HEK293 (cell line): Measurements from ENCODE around the gene BPNT1.

Source experiments
- CTCF ChIA-PET: fragments of 350-600 bp; formaldehyde crosslinking; extraction: SDS; loops from one replicate; lab custom pipeline; 2021; ENCODE audit warnings: antibody characterized with exemption; lab: Yijun Ruan, JAX
- POLR2A ChIA-PET: fragments of 300-600 bp; formaldehyde crosslinking; extraction: SDS; loops from one replicate; lab custom pipeline; 2020; ENCODE audit warnings: antibody characterized with exemption, inconsistent platforms; lab: Yijun Ruan, JAX
- H3K27ac ChIP-seq: fragments of 200-500 bp; sonication (Bioruptor generic); 2 replicates; pipeline ENCODE4 v1.5.1; 2014; ENCODE audit warnings: low read depth, low read length, control low read depth, inconsistent platforms; ENCODE audit errors: extremely low read depth
- H3K36me3 ChIP-seq, 2 experiments: fragments of 200-500 bp in 1 of 2; sonication (Bioruptor generic) in 1 of 2; 1 replicate in 1 of 2; 2 replicates in 1 of 2; pipeline ENCODE4 v1.5.1; 2014 to 2017; ENCODE audit warnings: inconsistent platforms in 2 of 2, low read length in 2 of 2; ENCODE audit not compliant: control insufficient read depth in 2 of 2, insufficient read depth in 1 of 2
- H3K4me1 ChIP-seq: fragments of 200-500 bp; sonication (Bioruptor generic); 2 replicates; pipeline ENCODE4 v1.5.1; 2014; ENCODE audit warnings: mild to moderate bottlenecking, low read length, inconsistent platforms; ENCODE audit not compliant: control insufficient read depth, insufficient read depth
- H3K4me3 ChIP-seq: 2 replicates; pipeline ENCODE4 v1.5.1; 2011; ENCODE audit warnings: low read depth, mild to moderate bottlenecking, control low read depth, low read length, moderate library complexity
- H3K9me3 ChIP-seq: fragments of 200-500 bp; sonication (Bioruptor generic); 2 replicates; pipeline ENCODE4 v1.5.1; 2014; ENCODE audit warnings: low read depth, low read length, inconsistent platforms; ENCODE audit not compliant: control insufficient read depth, insufficient read depth
- FEZF1 ChIP-seq: fragments of 450-650 bp; formaldehyde crosslinking; IDR thresholded peaks from 2 replicates; pipeline ENCODE4 v1.5.1; 2016; ENCODE audit warnings: missing biosample characterization, missing genetic modification characterization
- HOXC10 ChIP-seq: sonication (generic); formaldehyde crosslinking; IDR thresholded peaks from 2 replicates; pipeline ENCODE4 v1.8.1; 2023; ENCODE audit warnings: mild to moderate bottlenecking, missing genetic modification reagents
- KLF16 ChIP-seq: fragments of 450-650 bp; formaldehyde crosslinking; IDR thresholded peaks from 2 replicates; pipeline ENCODE4 v1.5.1; 2017; ENCODE audit warnings: missing biosample characterization, missing genetic modification characterization
- KLF8 ChIP-seq: fragments of 450-650 bp; formaldehyde crosslinking; IDR thresholded peaks from 2 replicates; pipeline ENCODE4 v1.5.1; 2016; ENCODE audit warnings: missing biosample characterization, missing genetic modification characterization
- KLF9 ChIP-seq: fragments of 450-650 bp; formaldehyde crosslinking; IDR thresholded peaks from 2 replicates; pipeline ENCODE4 v1.5.1; 2016; ENCODE audit warnings: missing biosample characterization, missing genetic modification characterization, low read depth
- SCRT1 ChIP-seq: fragments of 450-650 bp; formaldehyde crosslinking; IDR thresholded peaks from 2 replicates; pipeline ENCODE4 v1.5.1; 2016; ENCODE audit warnings: missing biosample characterization, missing genetic modification characterization, borderline replicate concordance
- SP2 ChIP-seq: fragments of 450-650 bp; formaldehyde crosslinking; IDR thresholded peaks from 2 replicates; pipeline ENCODE4 v1.5.1; 2016; ENCODE audit warnings: missing biosample characterization, missing genetic modification characterization
- SP7 ChIP-seq: fragments of 450-650 bp; formaldehyde crosslinking; IDR thresholded peaks from 2 replicates; pipeline ENCODE4 v1.5.1; 2016; ENCODE audit warnings: missing biosample characterization, missing genetic modification characterization
- TRIM28 ChIP-seq: IDR thresholded peaks from 2 replicates; pipeline ENCODE4 v1.6.1; 2011; ENCODE audit warnings: low read length, control low read depth, borderline replicate concordance
- ZBTB8A ChIP-seq: fragments of 450-650 bp; formaldehyde crosslinking; IDR thresholded peaks from 2 replicates; pipeline ENCODE4 v1.5.1; 2016; ENCODE audit warnings: missing biosample characterization, missing genetic modification characterization
- ZEB2 ChIP-seq: fragments of 450-650 bp; formaldehyde crosslinking; IDR thresholded peaks from 2 replicates; pipeline ENCODE4 v1.5.1; 2016; ENCODE audit warnings: missing biosample characterization, missing genetic modification characterization
- ZFHX2 ChIP-seq: fragments of 450-650 bp; formaldehyde crosslinking; conservative IDR thresholded peaks from 2 replicates; pipeline ENCODE4 v1.5.1; 2016; ENCODE audit warnings: missing biosample characterization, missing genetic modification characterization
- ZFP69B ChIP-seq: fragments of 450-650 bp; formaldehyde crosslinking; IDR thresholded peaks from 2 replicates; pipeline ENCODE4 v1.5.1; 2016; ENCODE audit warnings: missing biosample characterization, missing genetic modification characterization
- ZNF248 ChIP-seq: fragments of 450-650 bp; formaldehyde crosslinking; IDR thresholded peaks from 2 replicates; pipeline ENCODE4 v1.5.1; 2017; ENCODE audit warnings: missing biosample characterization, missing genetic modification characterization
- ZNF341 ChIP-seq: fragments of 450-650 bp; formaldehyde crosslinking; IDR thresholded peaks from 2 replicates; pipeline ENCODE4; 2016; ENCODE audit warnings: low read depth, missing biosample characterization, missing genetic modification characterization
- ZNF366 ChIP-seq: fragments of 450-650 bp; formaldehyde crosslinking; conservative IDR thresholded peaks from 2 replicates; pipeline ENCODE4 v1.5.1; 2016; ENCODE audit warnings: missing biosample characterization, missing genetic modification characterization
- ZNF394 ChIP-seq: fragments of 450-650 bp; formaldehyde crosslinking; IDR thresholded peaks from 2 replicates; pipeline ENCODE4 v1.5.1; 2016; ENCODE audit warnings: missing biosample characterization, missing genetic modification characterization, mild to moderate bottlenecking, moderate library complexity, borderline replicate concordance
- ZNF514 ChIP-seq: fragments of 450-650 bp; formaldehyde crosslinking; IDR thresholded peaks from 2 replicates; pipeline ENCODE4 v1.5.1; 2016; ENCODE audit warnings: missing biosample characterization, missing genetic modification characterization
- ZNF561 ChIP-seq: fragments of 450-650 bp; IDR thresholded peaks from 2 replicates; pipeline ENCODE4 v1.5.1; 2018; ENCODE audit warnings: missing biosample characterization, missing genetic modification characterization, borderline replicate concordance
- ZNF610 ChIP-seq: fragments of 450-650 bp; formaldehyde crosslinking; IDR thresholded peaks from 2 replicates; pipeline ENCODE4 v1.5.1; 2016; ENCODE audit warnings: missing biosample characterization, missing genetic modification characterization, borderline replicate concordance
- ZNF624 ChIP-seq: fragments of 450-650 bp; formaldehyde crosslinking; IDR thresholded peaks from 2 replicates; pipeline ENCODE4 v1.5.1; 2017; ENCODE audit warnings: missing biosample characterization, missing genetic modification characterization
- ZNF707 ChIP-seq: fragments of 450-650 bp; formaldehyde crosslinking; IDR thresholded peaks from 2 replicates; pipeline ENCODE4 v1.5.1; 2016; ENCODE audit warnings: missing biosample characterization, missing genetic modification characterization
- ZNF792 ChIP-seq: fragments of 450-650 bp; formaldehyde crosslinking; IDR thresholded peaks from 2 replicates; pipeline ENCODE4 v1.5.1; 2016; ENCODE audit warnings: missing biosample characterization, missing genetic modification characterization
- ZXDB ChIP-seq: fragments of 450-650 bp; formaldehyde crosslinking; IDR thresholded peaks from 2 replicates; pipeline ENCODE4 v1.5.1; 2016; ENCODE audit warnings: missing biosample characterization, missing genetic modification characterization
- TF ChIP-seq, protein P1 (sequence below): fragments of 450-650 bp; formaldehyde crosslinking; IDR thresholded peaks from 2 replicates; pipeline ENCODE4 v1.5.1; 2017; ENCODE audit warnings: missing biosample characterization, missing genetic modification characterization
- TF ChIP-seq, protein P2 (sequence below): fragments of 450-650 bp; formaldehyde crosslinking; IDR thresholded peaks from 2 replicates; pipeline ENCODE4; 2016; ENCODE audit warnings: missing biosample characterization, missing genetic modification characterization
- TF ChIP-seq, protein P3 (sequence below): fragments of 450-650 bp; formaldehyde crosslinking; IDR thresholded peaks from 2 replicates; pipeline ENCODE4 v1.5.1; 2017; ENCODE audit warnings: missing biosample characterization, missing genetic modification characterization
- TF ChIP-seq, protein P4 (sequence below): fragments of 450-650 bp; formaldehyde crosslinking; conservative IDR thresholded peaks from 2 replicates; pipeline ENCODE4 v1.5.1; 2016; ENCODE audit warnings: low read depth, missing biosample characterization, missing genetic modification characterization

The BPNT1 gene, protein sequence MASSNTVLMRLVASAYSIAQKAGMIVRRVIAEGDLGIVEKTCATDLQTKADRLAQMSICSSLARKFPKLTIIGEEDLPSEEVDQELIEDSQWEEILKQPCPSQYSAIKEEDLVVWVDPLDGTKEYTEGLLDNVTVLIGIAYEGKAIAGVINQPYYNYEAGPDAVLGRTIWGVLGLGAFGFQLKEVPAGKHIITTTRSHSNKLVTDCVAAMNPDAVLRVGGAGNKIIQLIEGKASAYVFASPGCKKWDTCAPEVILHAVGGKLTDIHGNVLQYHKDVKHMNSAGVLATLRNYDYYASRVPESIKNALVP

DNA sequence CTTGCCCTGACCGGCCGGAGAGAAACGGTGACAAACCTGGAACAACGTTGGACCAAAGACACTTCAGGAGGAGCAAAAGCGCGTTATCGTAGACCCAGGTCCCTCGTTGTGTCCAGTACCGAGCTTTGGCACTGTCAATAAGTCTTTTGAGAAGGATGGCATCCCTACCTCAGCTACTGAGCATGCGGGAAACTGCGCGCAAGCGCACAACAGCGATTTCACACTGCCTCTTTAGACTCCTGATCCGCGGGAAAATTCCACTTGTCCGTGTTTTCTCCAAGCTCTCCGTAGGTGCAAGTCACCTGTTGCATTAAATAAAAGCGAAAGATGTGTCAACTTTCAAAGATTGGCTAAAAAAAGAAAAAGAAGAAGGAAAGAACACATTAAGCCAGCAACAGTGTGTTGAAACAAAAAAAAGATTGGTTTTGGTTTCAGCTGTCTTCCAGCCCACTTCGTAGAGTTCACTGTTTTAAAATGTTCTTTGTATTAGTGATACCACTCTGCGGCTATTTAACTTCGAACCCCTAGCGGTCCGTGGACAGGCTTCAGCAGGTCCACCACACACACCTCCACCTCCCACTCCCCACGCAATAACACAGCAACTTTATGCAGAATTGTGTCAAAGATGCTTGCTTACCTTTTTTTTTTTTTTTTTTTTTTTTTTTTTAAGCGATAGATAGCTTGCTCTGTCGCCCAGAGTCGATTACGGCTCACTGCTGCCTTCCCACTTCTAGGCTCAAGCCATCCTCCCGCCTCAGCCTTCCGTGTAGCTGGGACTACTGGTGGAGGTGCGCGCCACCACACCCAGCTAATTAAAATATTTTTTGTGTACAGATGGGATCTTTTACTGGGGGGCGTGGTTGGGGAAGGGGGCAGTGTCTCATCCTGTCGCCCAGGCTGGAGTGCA is at the start of gene BPNT1:
TSS of gene BPNT1 (minus strand) at position 139 of the 907 bp plus-strand sequence. CDS start 9,942 bp downstream, outside the sequence.
- POLR2A ChIA-PET, result interaction anchor here (0.6 to 1.0 kb wide), 5 partner anchors 10 to 1742 kb away, joined by 3 to 5 read pairs (median 3); no protein-coding TSS in a partner anchor
- Histone ChIP-seq H3K27ac (0 out of 2 replicates have a peak within 1 kb of the TSS, but pooled peaks have one; percentile 9), H3K4me1 (no peaks in the 10 kb centered on the region), H3K9me3 (no peaks in the 10 kb centered on the region), H3K36me3 (peaks cover 0 to 5% of the 10 kb centered on the region in 2 experiments; a peak in 2 of 3 replicates), H3K4me3 (peak within 1 kb of the TSS; percentile 65)
- CTCF ChIA-PET, result interaction anchor here (0.6 to 0.7 kb wide), 4 partner anchors 24 to 1320 kb away, joined by 3 read pairs; no protein-coding TSS in a partner anchor
- TF ChIP-seq TRIM28 (peak; percentile 39; the same call in 1 of the 2 replicates), SP2 (tag by site-specific recombination) (peak; percentile 46), ZXDB (tag by site-specific recombination) (peak; percentile 63), ZNF561 (tag by site-specific recombination) (peak; percentile 82; the same call in 1 of the 2 replicates), KLF9 (tag by site-specific recombination) (no peak), ZNF394 (tag by site-specific recombination) (no peak), FEZF1 (tag by site-specific recombination) (no peak), ZNF610 (tag by site-specific recombination) (no peak), SP7 (tag by site-specific recombination) (peak; percentile 69), ZNF341 (no peak; the same call in 1 of the 2 replicates), ZFP69B (tag by site-specific recombination) (0 out of 2 replicates have a peak, but pooled peaks have one; percentile 11), ZNF792 (no peak), ZNF248 (tag by site-specific recombination) (no peak), HOXC10 (CRISPR knock-in tag) (no peak), ZBTB8A (tag by site-specific recombination) (peak; percentile 63), ZNF366 (tag by site-specific recombination) (peak; percentile 67), ZFHX2 (tag by site-specific recombination) (no peak; the same call in 1 of the 2 replicates), SCRT1 (tag by site-specific recombination) (peak; percentile 100), ZNF707 (tag by site-specific recombination) (no peak), ZNF624 (tag by site-specific recombination) (no peak), ZEB2 (tag by site-specific recombination) (peak; percentile 99), KLF16 (tag by site-specific recombination) (peak; percentile 93), KLF8 (tag by site-specific recombination) (peak; percentile 78), ZNF514 (no peak)
- TF ChIP-seq, protein P1, sequence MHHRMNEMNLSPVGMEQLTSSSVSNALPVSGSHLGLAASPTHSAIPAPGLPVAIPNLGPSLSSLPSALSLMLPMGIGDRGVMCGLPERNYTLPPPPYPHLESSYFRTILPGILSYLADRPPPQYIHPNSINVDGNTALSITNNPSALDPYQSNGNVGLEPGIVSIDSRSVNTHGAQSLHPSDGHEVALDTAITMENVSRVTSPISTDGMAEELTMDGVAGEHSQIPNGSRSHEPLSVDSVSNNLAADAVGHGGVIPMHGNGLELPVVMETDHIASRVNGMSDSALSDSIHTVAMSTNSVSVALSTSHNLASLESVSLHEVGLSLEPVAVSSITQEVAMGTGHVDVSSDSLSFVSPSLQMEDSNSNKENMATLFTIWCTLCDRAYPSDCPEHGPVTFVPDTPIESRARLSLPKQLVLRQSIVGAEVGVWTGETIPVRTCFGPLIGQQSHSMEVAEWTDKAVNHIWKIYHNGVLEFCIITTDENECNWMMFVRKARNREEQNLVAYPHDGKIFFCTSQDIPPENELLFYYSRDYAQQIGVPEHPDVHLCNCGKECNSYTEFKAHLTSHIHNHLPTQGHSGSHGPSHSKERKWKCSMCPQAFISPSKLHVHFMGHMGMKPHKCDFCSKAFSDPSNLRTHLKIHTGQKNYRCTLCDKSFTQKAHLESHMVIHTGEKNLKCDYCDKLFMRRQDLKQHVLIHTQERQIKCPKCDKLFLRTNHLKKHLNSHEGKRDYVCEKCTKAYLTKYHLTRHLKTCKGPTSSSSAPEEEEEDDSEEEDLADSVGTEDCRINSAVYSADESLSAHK, result no peak
- TF ChIP-seq, protein P2, sequence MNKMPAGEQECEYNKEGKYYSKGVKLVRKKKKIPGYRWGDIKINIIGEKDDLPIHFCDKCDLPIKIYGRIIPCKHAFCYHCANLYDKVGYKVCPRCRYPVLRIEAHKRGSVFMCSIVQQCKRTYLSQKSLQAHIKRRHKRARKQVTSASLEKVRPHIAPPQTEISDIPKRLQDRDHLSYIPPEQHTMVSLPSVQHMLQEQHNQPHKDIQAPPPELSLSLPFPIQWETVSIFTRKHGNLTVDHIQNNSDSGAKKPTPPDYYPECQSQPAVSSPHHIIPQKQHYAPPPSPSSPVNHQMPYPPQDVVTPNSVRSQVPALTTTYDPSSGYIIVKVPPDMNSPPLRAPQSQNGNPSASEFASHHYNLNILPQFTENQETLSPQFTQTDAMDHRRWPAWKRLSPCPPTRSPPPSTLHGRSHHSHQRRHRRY (tag by site-specific recombination), result no peak
- TF ChIP-seq, protein P3, sequence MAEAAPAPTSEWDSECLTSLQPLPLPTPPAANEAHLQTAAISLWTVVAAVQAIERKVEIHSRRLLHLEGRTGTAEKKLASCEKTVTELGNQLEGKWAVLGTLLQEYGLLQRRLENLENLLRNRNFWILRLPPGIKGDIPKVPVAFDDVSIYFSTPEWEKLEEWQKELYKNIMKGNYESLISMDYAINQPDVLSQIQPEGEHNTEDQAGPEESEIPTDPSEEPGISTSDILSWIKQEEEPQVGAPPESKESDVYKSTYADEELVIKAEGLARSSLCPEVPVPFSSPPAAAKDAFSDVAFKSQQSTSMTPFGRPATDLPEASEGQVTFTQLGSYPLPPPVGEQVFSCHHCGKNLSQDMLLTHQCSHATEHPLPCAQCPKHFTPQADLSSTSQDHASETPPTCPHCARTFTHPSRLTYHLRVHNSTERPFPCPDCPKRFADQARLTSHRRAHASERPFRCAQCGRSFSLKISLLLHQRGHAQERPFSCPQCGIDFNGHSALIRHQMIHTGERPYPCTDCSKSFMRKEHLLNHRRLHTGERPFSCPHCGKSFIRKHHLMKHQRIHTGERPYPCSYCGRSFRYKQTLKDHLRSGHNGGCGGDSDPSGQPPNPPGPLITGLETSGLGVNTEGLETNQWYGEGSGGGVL (tag by site-specific recombination), result no peak
- TF ChIP-seq, protein P4, sequence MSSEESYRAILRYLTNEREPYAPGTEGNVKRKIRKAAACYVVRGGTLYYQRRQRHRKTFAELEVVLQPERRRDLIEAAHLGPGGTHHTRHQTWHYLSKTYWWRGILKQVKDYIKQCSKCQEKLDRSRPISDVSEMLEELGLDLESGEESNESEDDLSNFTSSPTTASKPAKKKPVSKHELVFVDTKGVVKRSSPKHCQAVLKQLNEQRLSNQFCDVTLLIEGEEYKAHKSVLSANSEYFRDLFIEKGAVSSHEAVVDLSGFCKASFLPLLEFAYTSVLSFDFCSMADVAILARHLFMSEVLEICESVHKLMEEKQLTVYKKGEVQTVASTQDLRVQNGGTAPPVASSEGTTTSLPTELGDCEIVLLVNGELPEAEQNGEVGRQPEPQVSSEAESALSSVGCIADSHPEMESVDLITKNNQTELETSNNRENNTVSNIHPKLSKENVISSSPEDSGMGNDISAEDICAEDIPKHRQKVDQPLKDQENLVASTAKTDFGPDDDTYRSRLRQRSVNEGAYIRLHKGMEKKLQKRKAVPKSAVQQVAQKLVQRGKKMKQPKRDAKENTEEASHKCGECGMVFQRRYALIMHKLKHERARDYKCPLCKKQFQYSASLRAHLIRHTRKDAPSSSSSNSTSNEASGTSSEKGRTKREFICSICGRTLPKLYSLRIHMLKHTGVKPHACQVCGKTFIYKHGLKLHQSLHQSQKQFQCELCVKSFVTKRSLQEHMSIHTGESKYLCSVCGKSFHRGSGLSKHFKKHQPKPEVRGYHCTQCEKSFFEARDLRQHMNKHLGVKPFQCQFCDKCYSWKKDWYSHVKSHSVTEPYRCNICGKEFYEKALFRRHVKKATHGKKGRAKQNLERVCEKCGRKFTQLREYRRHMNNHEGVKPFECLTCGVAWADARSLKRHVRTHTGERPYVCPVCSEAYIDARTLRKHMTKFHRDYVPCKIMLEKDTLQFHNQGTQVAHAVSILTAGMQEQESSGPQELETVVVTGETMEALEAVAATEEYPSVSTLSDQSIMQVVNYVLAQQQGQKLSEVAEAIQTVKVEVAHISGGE (tag by site-specific recombination), result peak; percentile 36; the same call in 1 of the 2 replicates
